BJ (cell line): Measurements from ENCODE around the gene TEX11. TPM values are rescaled to one million over a fixed set of nuclear protein-coding genes. Genes with fewer than 3 reads are reported as not detected.
"Not testable (repeated sequence)": the region's sequence is repeated elsewhere in the genome, so short reads cannot be mapped to it uniquely, and the experiment has no call there.

ENCODE experiments used
- CTCF ChIA-PET: fragments of 350-600 bp; formaldehyde crosslinking; extraction: SDS; loops from one replicate; lab custom pipeline; 2021; ENCODE audit warnings: antibody characterized with exemption, inconsistent platforms; lab: Yijun Ruan, JAX
- POLR2A ChIA-PET: fragments of 300-600 bp; sonication (Branson Sonifier 250); formaldehyde crosslinking; extraction: SDS; loops from one replicate; lab custom pipeline; 2021; ENCODE audit warnings: antibody characterized with exemption; lab: Charles Lee
- DNase-seq: peaks from one replicate; pipeline ENCODE4 v3.0.0-alpha.2; 2011; ENCODE audit warnings: low read depth
- H3K27me3 ChIP-seq: 2 replicates; pipeline ENCODE4 v1.6.0; 2011; ENCODE audit warnings: low read length; ENCODE audit not compliant: control insufficient read depth, insufficient read depth
- H3K36me3 ChIP-seq: 2 replicates; pipeline ENCODE4 v1.5.1; 2011; ENCODE audit warnings: low read length; ENCODE audit not compliant: control insufficient read depth, insufficient read depth
- H3K4me3 ChIP-seq: 2 replicates; pipeline ENCODE4 v1.5.1; 2011; ENCODE audit warnings: low read depth, mild to moderate bottlenecking, control low read depth, low read length
- polyA plus RNA-seq: library from polyadenylated mRNA; depleted of rRNA; stranded (reverse); fragments of >200 nt; gene quantifications from 2 replicates; pipeline ENCODE4 v1.2.3, GENCODE V29; 2011
- TF ChIP-seq, protein P1 (sequence below): IDR thresholded peaks from 2 replicates; pipeline ENCODE4 v1.5.1; 2011; ENCODE audit warnings: low read depth, mild to moderate bottlenecking, control low read depth, inconsistent platforms, low read length, moderate library complexity; ENCODE audit not compliant: insufficient read depth

Gene TEX11
- polyA plus RNA-seq, 1 experiment = not detected

DNA sequence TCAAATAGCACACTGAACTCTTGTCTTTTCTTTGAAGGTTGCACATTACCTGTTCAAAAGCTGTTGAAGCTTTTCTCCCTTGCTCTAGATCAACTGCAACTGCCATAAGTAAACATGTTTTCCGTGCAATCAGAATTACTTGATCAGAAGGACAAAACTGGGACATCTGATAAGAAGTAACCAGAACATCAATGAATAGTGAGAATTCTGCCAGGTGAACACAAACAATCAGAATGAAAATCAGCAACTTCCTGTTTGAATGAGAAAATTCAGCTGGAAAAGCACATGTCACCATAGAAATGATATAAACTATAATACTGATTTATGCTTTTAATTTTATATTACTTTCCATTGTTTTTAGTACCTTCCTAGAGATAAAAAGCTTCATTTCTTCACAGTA is 303.2 kb downstream of the TEX11 start:
- ChIA-PET POLR2A (no interaction called here), CTCF (no interaction called here)
- H3K36me3 ChIP-seq = no peaks in the 10 kb centered on the region
- TF ChIP-seq, protein P1, sequence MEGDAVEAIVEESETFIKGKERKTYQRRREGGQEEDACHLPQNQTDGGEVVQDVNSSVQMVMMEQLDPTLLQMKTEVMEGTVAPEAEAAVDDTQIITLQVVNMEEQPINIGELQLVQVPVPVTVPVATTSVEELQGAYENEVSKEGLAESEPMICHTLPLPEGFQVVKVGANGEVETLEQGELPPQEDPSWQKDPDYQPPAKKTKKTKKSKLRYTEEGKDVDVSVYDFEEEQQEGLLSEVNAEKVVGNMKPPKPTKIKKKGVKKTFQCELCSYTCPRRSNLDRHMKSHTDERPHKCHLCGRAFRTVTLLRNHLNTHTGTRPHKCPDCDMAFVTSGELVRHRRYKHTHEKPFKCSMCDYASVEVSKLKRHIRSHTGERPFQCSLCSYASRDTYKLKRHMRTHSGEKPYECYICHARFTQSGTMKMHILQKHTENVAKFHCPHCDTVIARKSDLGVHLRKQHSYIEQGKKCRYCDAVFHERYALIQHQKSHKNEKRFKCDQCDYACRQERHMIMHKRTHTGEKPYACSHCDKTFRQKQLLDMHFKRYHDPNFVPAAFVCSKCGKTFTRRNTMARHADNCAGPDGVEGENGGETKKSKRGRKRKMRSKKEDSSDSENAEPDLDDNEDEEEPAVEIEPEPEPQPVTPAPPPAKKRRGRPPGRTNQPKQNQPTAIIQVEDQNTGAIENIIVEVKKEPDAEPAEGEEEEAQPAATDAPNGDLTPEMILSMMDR = no peak
- H3K27me3 ChIP-seq = no peaks in the 10 kb centered on the region
- no peak overlapping the region for H3K4me3 ChIP-seq
- no peak for DNase-seq

DNA sequence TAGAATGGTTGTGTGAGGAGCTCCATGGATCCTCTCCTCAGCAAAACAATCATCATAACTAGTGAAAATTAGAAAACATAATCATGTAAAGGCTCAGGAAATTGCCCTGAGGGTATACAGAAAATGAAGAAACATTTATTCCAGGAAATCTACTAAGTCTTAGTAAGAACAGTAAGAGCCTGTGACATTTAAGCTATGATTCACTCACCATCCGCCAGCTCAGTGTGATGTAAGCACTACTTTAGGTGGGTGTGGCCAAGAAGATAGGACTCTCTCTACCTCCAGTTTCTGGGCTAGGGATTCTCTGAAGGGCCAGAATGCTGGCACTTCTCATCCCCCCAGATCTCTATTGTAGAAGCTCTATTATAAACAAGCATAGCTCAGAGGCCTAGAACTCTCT is 316.4 kb downstream of the TEX11 start:
- no peaks in the 10 kb centered on the region for H3K27me3 ChIP-seq
- TF ChIP-seq, protein P1 = no peak
- ChIA-PET POLR2A (no interaction called here), CTCF (interaction anchor here (0.6 kb wide), 1 partner anchor 1784 kb away, joined by 5 read pairs; no protein-coding TSS in a partner anchor)
- H3K36me3 ChIP-seq = no peaks in the 10 kb centered on the region
- no peak overlapping the region for H3K4me3 ChIP-seq
- DNase-seq = peak; percentile 13

DNA sequence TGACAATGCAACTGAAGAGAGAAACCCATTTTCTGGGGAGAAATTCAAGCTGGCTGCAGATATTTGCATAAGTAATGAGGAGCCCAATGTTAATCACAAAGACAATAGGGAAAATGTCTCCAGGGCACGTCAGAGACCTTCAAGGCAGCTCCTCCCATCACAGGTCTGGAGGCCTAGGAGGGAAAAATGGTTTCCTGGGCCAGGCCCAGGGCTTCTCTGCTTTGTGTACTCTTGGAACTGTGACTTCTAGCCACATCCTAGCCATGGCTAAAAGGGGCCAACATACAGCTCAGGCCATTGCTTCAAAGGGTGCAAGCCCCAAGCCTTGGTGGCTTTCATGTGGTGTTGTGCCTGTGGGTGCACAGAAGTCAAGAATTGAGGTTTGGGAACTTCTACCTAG is 321.4 kb downstream of the TEX11 start:
- H3K36me3 ChIP-seq, CTCF ChIA-PET, H3K27me3 ChIP-seq, DNase-seq, POLR2A ChIA-PET, H3K4me3 ChIP-seq: not testable (repeated sequence)

DNA sequence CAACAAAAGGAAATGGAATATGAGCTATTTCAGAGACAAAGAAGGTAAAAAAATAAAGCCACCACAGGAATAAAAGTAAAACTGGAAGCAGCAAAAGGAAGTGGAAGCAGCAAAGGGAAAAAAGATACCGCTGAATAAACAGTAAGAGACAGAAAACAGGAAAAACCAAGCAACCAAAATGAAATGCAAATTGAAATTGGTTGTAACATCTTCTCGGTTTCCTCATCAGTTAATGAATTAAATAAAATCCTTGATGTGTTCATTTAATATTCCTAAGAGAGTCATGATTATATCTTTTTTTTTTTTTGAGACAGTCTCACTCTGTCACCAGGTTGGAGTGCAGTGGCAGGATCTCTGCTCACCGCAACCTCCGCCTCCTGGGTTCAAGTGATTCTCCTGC is 331.1 kb downstream of the TEX11 start:
- TF ChIP-seq, protein P1 = no peak
- Histone ChIP-seq H3K36me3 (no peaks in the 10 kb centered on the region), H3K27me3 (no peaks in the 10 kb centered on the region), H3K4me3 (no peak overlapping the region)
- no peak for DNase-seq
- POLR2A ChIA-PET = no interaction called here
- CTCF ChIA-PET = no interaction called here

DNA sequence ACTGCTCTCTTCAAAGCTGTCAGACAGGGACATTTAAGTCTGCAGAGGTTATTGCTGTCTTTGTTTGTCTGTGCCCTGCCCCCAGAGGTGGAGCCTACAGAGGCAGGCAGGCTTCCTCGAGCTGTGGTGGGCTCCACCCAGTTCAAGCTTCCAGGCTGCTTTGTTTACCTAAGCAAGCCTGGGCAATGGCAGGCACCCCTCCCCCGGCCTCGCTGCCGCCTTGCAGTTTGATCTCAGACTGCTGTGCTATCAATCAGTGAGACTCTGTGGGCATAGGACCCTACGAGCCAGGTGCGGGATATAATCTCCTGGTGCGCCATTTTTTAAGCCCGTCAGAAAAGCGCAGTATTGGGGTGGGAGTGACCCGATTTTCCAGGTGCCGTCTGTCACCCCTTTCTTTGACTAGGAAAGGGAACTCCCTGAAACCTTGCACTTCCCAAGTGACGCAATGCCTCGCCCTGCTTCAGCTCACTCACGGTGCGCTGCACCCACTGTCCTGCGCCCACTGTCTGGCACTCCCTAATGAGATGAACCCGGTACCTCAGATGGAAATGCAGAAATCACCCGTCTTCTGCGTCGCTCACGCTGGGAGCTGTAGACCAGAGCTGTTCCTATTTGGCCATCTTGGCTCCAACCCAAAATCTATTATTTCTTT is 338.5 kb downstream of the TEX11 start:
- H3K27me3 ChIP-seq, DNase-seq, POLR2A ChIA-PET, CTCF ChIA-PET, H3K36me3 ChIP-seq, H3K4me3 ChIP-seq: not testable (repeated sequence)

DNA sequence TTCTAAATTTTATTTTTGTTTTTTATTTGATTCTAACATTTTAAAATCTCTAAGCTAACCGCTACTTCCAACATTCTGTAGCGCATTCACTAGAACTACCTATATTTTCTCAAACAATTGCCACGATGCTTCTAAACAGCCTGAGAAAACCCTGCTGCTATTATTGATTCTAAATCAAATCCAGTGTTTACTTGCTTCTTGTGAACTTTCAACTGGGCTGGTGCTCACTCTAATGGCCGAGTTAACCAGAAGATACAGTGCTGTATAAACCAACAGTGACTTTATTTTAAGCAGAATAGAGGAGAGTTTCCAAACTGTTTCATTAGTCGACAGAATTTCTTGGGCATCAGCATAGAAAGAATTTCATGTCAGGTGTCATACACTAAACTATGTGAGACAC is 353.6 kb downstream of the TEX11 start:
- DNase-seq = no peak
- no peaks in the 10 kb centered on the region for H3K27me3 ChIP-seq
- H3K36me3 ChIP-seq = no peaks in the 10 kb centered on the region
- CTCF ChIA-PET = interaction anchor here (1.7 to 2.8 kb wide), 2 partner anchors 10 to 103 kb away, joined by 4 to 14 read pairs; no protein-coding TSS in a partner anchor
- POLR2A ChIA-PET = no interaction called here
- TF ChIP-seq, protein P1 = no peak
- no peak overlapping the region for H3K4me3 ChIP-seq
